DND-41 (cell line): ENCODE results near the gene PPP1R15B.
A peak's percentile ranks its signal among the peaks of the same experiment; 100 is the strongest.

Source experiments
- ATAC-seq: fragments of 200-7000 bp; cut with Tn5 transposase; 3 replicates; pipeline ENCODE4 v1.9.1; 2021; ENCODE audit warnings: low read depth; ENCODE audit not compliant: insufficient read depth
- DNase-seq: peaks from one replicate; pipeline ENCODE4 v3.0.0-alpha.2; 2020
- H2AFZ ChIP-seq: 2 replicates; pipeline ENCODE4 v1.6.0; 2012; ENCODE audit warnings: low read depth, low read length
- H3K27ac ChIP-seq: 2 replicates; pipeline ENCODE4 v1.5.1; 2012; ENCODE audit warnings: low read length, inconsistent platforms
- H3K27me3 ChIP-seq: fragments of 200-600 bp; sonication (generic); 2 replicates; pipeline ENCODE4 v1.6.0; 2012; ENCODE audit warnings: low read length, mild to moderate bottlenecking, inconsistent platforms; ENCODE audit not compliant: insufficient read depth, poor library complexity
- H3K36me3 ChIP-seq: 2 replicates; pipeline ENCODE4 v1.5.1; 2012; ENCODE audit warnings: low read length, inconsistent platforms; ENCODE audit not compliant: insufficient read depth
- H3K4me1 ChIP-seq: 2 replicates; pipeline ENCODE4 v1.5.1; 2012; ENCODE audit warnings: mild to moderate bottlenecking, low read length; ENCODE audit not compliant: insufficient read depth
- H3K4me2 ChIP-seq: 2 replicates; pipeline ENCODE4 v1.6.0; 2012; ENCODE audit warnings: mild to moderate bottlenecking, moderate library complexity, low read length, inconsistent platforms; ENCODE audit not compliant: insufficient read depth
- H3K4me3 ChIP-seq, 2 experiments: fragments of 200-600 bp in 1 of 2; shearing (Covaris generic) in 1 of 2; 2 replicates each; pipeline ENCODE4 v1.5.1; 2012 to 2016; ENCODE audit warnings: inconsistent platforms in 2 of 2, low read length in 2 of 2, mild to moderate bottlenecking in 2 of 2, low read depth in 1 of 2, moderate library complexity in 1 of 2
- H3K79me2 ChIP-seq: 2 replicates; pipeline ENCODE4 v1.6.0; 2012; ENCODE audit warnings: low read length, inconsistent platforms; ENCODE audit not compliant: insufficient read depth
- H3K9ac ChIP-seq: 2 replicates; pipeline ENCODE4 v1.6.0; 2012; ENCODE audit warnings: low read depth, mild to moderate bottlenecking, inconsistent platforms, low read length, moderate library complexity
- H3K9me3 ChIP-seq: 2 replicates; pipeline ENCODE4 v1.5.1; 2012; ENCODE audit warnings: low read length, moderate library complexity, mild to moderate bottlenecking, inconsistent platforms; ENCODE audit not compliant: insufficient read depth, severe bottlenecking
- H4K20me1 ChIP-seq: 2 replicates; pipeline ENCODE4 v1.6.0; 2012; ENCODE audit warnings: low read length; ENCODE audit not compliant: insufficient read depth
- EZH2 ChIP-seq: IDR thresholded peaks from 3 replicates; pipeline ENCODE4 v1.6.1; 2012; ENCODE audit warnings: borderline replicate concordance, low read depth, mild to moderate bottlenecking, moderate library complexity, low read length, inconsistent platforms; ENCODE audit not compliant: severe bottlenecking
- TF ChIP-seq, protein P1 (sequence below): IDR thresholded peaks from 2 replicates; pipeline ENCODE4 v1.5.1; 2012; ENCODE audit warnings: borderline replicate concordance, low read length, moderate library complexity, mild to moderate bottlenecking; ENCODE audit not compliant: poor library complexity, severe bottlenecking; ENCODE audit errors: extremely low read depth

The PPP1R15B gene

GRCh38 chr1:204446413-204447111, 34.9 kb upstream of the PPP1R15B start:
- H3K4me2 ChIP-seq, result no peak overlapping the region

DNA sequence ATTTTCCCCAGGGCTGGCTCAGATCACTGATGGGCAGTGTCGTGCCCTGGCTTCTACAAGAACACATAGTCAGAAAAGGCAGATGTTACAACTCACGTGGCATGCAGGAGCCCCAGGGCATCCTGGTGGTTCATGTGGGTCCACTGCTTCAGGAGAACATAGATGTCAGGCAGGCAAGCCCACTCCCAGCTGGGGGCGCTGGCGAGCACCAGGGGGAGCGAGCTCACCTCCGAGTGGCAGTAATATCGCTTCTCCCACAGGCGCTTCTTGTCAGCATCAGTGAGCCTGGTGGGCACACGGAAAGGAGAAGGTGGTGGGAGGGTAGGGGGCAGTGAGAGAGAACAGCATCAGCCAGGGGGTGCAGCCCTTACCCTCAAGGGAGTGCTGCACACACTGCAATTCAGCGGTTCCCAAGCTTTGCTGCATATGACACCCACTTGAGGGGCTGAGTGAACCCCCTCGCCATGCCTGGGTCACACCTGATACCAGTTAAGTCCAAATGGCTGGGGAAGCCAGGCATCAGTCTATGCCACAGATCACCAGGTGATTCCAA, 34.3 kb upstream of the PPP1R15B start:
- Histone ChIP-seq H4K20me1 (no peaks in the 10 kb centered on the region), H3K9ac (no peak overlapping the region), H3K27me3 (no peaks in the 10 kb centered on the region), H3K4me2 (no peak overlapping the region), H3K4me1 (no peaks in the 10 kb centered on the region), H3K4me3 (no peak overlapping the region), H3K27ac (no peak overlapping the region), H3K36me3 (peaks cover 83% of the 10 kb centered on the region), H3K9me3 (no peaks in the 10 kb centered on the region), H2AFZ (no peak overlapping the region), H3K79me2 (no peaks in the 10 kb centered on the region)
- peak; percentile 57 for DNase-seq
- 0 out of 3 replicates have a peak, but pooled peaks have one; percentile 2 for ATAC-seq
- TF ChIP-seq, protein P1, sequence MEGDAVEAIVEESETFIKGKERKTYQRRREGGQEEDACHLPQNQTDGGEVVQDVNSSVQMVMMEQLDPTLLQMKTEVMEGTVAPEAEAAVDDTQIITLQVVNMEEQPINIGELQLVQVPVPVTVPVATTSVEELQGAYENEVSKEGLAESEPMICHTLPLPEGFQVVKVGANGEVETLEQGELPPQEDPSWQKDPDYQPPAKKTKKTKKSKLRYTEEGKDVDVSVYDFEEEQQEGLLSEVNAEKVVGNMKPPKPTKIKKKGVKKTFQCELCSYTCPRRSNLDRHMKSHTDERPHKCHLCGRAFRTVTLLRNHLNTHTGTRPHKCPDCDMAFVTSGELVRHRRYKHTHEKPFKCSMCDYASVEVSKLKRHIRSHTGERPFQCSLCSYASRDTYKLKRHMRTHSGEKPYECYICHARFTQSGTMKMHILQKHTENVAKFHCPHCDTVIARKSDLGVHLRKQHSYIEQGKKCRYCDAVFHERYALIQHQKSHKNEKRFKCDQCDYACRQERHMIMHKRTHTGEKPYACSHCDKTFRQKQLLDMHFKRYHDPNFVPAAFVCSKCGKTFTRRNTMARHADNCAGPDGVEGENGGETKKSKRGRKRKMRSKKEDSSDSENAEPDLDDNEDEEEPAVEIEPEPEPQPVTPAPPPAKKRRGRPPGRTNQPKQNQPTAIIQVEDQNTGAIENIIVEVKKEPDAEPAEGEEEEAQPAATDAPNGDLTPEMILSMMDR, result peak; percentile 62
- no peak for TF ChIP-seq EZH2

More at GRCh38 chr1:204446413-204447111, 34.9 kb upstream of the PPP1R15B start:
- no peak overlapping the region for H3K4me3 ChIP-seq
- no peak overlapping the region; the same call in 1 of the 2 replicates for H3K27ac ChIP-seq
- no peak overlapping the region for H2AFZ ChIP-seq
- H3K36me3 ChIP-seq, result peaks cover 83% of the 10 kb centered on the region
- H3K79me2 ChIP-seq, result no peaks in the 10 kb centered on the region
- no peak for TF ChIP-seq EZH2
- TF ChIP-seq, protein P1, result peak; percentile 92
- no peaks in the 10 kb centered on the region for H3K4me1 ChIP-seq
- H3K9me3 ChIP-seq, result no peaks in the 10 kb centered on the region
- H4K20me1 ChIP-seq, result no peaks in the 10 kb centered on the region
- ATAC-seq (peak; percentile 98), DNase-seq (peak; percentile 84)
- H3K9ac ChIP-seq, result no peak overlapping the region
- no peaks in the 10 kb centered on the region for H3K27me3 ChIP-seq

DNA sequence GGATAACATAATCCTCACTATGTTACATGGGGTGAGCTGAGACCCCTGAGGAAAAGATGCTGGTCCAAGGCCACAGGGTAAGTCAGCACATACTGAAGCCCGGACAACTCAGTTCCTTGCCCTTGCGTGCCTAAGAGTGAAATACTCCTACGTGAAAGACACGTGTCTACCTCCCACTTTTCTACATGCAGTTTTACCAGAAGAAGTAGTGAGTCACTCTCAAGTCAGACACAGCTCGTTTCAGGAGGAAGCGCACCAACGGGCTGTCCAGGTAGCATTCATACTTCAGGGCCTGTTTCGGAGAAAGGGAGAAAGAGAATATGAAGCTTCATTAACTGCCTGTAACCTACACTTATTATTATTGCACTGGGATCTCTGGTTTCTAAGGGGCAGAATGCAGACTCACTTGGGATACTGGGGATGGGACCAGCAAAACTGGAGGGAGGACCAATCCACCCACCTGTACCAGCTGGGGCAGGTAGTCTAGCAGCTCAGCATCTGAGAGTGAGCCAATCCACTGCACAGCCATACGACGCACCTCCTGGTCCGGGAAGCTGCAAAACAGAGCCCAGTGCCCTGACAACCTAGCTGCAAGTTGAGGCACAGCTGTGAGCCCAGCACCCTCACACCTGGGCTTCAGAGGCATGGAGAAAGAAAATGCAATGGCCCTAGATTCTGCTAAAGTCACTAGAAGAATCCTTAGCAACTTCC, 32.4 kb upstream of the PPP1R15B start:
- Histone ChIP-seq H2AFZ (no peak overlapping the region), H3K79me2 (no peaks in the 10 kb centered on the region), H3K4me1 (no peaks in the 10 kb centered on the region), H3K27ac (no peak overlapping the region), H3K4me2 (no peak overlapping the region), H4K20me1 (no peaks in the 10 kb centered on the region), H3K9me3 (no peaks in the 10 kb centered on the region), H3K4me3 (no peak overlapping the region), H3K9ac (no peak overlapping the region), H3K27me3 (no peaks in the 10 kb centered on the region), H3K36me3 (peaks cover 79% of the 10 kb centered on the region)
- DNase-seq, result no peak
- ATAC-seq, result no peak
- TF ChIP-seq EZH2, result no peak
- TF ChIP-seq, protein P1, result no peak
